Measurements from ENCODE around the gene LEMD2.

The LEMD2 gene

GRCh38 chr6:33738153-33738552, 50.8 kb downstream of the LEMD2 start:
- no peak for DNase-seq (ENCODE audit: low spot score)

GRCh38 chr6:33737267-33738026, 51.5 kb downstream of the LEMD2 start:
- DNase-seq (ENCODE audit: low spot score) = no peak

GRCh38 chr6:33735216-33735615, 53.7 kb downstream of the LEMD2 start:
- no peak for DNase-seq (ENCODE audit: low spot score)

GRCh38 chr6:33733709-33734007, 55.3 kb downstream of the LEMD2 start:
- no peak for DNase-seq (ENCODE audit: low spot score)

- no peak for DNase-seq (ENCODE audit: low spot score)
Observed at GRCh38 chr6:33732817-33733708, 55.9 kb downstream of the LEMD2 start.

- DNase-seq (ENCODE audit: low spot score) = no peak
Observed at GRCh38 chr6:33732385-33732784, 56.5 kb downstream of the LEMD2 start.

- DNase-seq (ENCODE audit: low spot score) = no peak
Observed at GRCh38 chr6:33731751-33732282, 57.1 kb downstream of the LEMD2 start.

- DNase-seq (ENCODE audit: low spot score) = no peak
Observed at GRCh38 chr6:33731035-33731434, 57.9 kb downstream of the LEMD2 start.

- DNase-seq (ENCODE audit: low spot score) = no peak
Observed at GRCh38 chr6:33730611-33731010, 58.3 kb downstream of the LEMD2 start.

GRCh38 chr6:33729059-33729458, 59.9 kb downstream of the LEMD2 start:
- DNase-seq (ENCODE audit: low spot score) = no peak

GRCh38 chr6:33728438-33728837, 60.5 kb downstream of the LEMD2 start:
- DNase-seq (ENCODE audit: low spot score) = no peak

- DNase-seq (ENCODE audit: low spot score) = no peak
Observed at GRCh38 chr6:33727932-33728331, 61.0 kb downstream of the LEMD2 start.

- DNase-seq (ENCODE audit: low spot score) = no peak
Observed at GRCh38 chr6:33727126-33727525, 61.8 kb downstream of the LEMD2 start.

GRCh38 chr6:33726696-33727095, 62.2 kb downstream of the LEMD2 start:
- no peak for DNase-seq (ENCODE audit: low spot score)

GRCh38 chr6:33725891-33726673, 62.8 kb downstream of the LEMD2 start:
- DNase-seq (ENCODE audit: low spot score) = no peak

GRCh38 chr6:33725222-33725621, 63.7 kb downstream of the LEMD2 start:
- DNase-seq (ENCODE audit: low spot score) = no peak

- DNase-seq (ENCODE audit: low spot score) = no peak
Observed at GRCh38 chr6:33724102-33725023, 64.6 kb downstream of the LEMD2 start.

- DNase-seq (ENCODE audit: low spot score) = no peak
Observed at GRCh38 chr6:33723371-33724085, 65.4 kb downstream of the LEMD2 start.

- DNase-seq (ENCODE audit: low spot score) = no peak
Observed at GRCh38 chr6:33722103-33722623, 66.8 kb downstream of the LEMD2 start.

- no peak for DNase-seq (ENCODE audit: low spot score)
Observed at GRCh38 chr6:33721508-33721907, 67.4 kb downstream of the LEMD2 start.
